ENCODE results near the gene TRIB2. TPM values are rescaled to one million over a fixed set of nuclear protein-coding genes. Genes with fewer than 3 reads are reported as not detected.
A peak's percentile ranks its signal among the peaks of the same experiment; 100 is the strongest.

The TRIB2 gene
- 10 to 100 TPM; 29.7 to 61.3 (median 40.6) TPM for total RNA-seq

DNA sequence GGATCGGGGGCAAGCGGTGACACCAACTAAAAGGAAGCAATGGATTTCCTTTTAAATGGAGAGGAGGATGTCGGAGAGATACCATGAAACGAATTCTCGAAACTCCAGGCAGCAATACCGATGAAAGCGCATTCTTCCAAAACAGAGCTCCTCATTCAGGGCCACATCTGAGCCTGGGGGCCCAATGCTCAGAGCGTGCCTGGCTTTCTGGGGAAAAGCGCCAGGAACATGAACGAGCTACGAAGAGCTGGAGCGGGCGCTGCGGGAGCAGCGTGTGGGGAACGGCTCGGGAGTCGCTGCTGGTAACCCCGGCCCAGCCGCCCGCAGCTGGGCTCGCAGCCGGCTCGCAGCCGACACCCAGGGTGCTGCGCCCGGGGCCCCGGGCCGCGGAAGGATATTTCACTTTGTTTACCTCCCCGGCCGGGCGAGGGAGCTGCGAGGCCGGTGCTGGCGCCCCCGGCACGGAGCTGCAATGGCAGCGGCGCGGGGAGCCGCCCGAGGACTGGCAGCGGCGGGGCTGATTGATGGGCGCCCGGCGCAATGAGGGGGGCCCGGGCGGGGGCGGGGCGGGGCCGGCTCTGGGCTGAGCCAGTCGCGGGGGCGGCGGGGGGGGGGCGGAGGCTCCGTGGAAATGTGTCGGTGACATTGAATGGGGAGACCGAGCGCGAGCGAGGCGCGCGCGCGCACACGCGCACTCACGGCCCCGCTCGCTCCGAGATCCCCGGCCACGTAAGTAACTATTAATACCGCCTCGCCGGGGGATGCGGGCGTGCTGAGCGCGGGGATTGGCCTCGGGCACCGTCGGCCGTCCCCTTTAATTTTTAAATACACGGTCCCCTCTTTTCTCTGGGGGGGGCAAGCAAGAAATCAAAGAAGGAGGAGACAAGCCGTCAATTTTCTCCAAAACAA lies at the start of gene TRIB2:
Gene TRIB2, plus strand, starts transcription at position 655 of the 909 bp plus-strand sequence. CDS start 1,372 bp downstream, outside the sequence.
- peaks cover 7% of the 10 kb centered on the region for H3K27me3 ChIP-seq
- peak within 1 kb of the TSS; percentile 90 for H3K27ac ChIP-seq
- peak; percentile 83 to 87 for DNase-seq (ENCODE audit: low spot score in 2 of 2)
- H3K4me3 ChIP-seq = peak within 1 kb of the TSS; percentile 65
- WGBS = 3% methylated on average over 21 of the region's 90 CpGs
- H3K9me3 ChIP-seq = no peaks in the 10 kb centered on the region
- H3K4me1 ChIP-seq = peaks cover 59% of the 10 kb centered on the region
- TF ChIP-seq CTCF (IDR thresholded peaks at IDR 0.05) = no peak
- TF ChIP-seq EP300 (IDR thresholded peaks at IDR 0.05) = no peak
- no peak for TF ChIP-seq POLR2A (IDR thresholded peaks at IDR 0.05)
- TF ChIP-seq POLR2AphosphoS5 (IDR thresholded peaks at IDR 0.05) = no peak
- H3K36me3 ChIP-seq = no peaks in the 10 kb centered on the region

- no peak overlapping the region for H3K27ac ChIP-seq
- TF ChIP-seq POLR2A (IDR thresholded peaks at IDR 0.05) = no peak
- no peak for TF ChIP-seq POLR2AphosphoS5 (IDR thresholded peaks at IDR 0.05)
- no peak for TF ChIP-seq EP300 (IDR thresholded peaks at IDR 0.05)
- TF ChIP-seq CTCF (IDR thresholded peaks at IDR 0.05) = no peak
- H3K4me1 ChIP-seq = no peaks in the 10 kb centered on the region
- H3K4me3 ChIP-seq = no peak overlapping the region
- no peak for DNase-seq (ENCODE audit: low spot score in 2 of 2)
- H3K36me3 ChIP-seq = no peaks in the 10 kb centered on the region
- WGBS = 46% methylated on average over 3 of the region's 3 CpGs
- H3K27me3 ChIP-seq = peaks cover 13% of the 10 kb centered on the region
- peaks cover 5% of the 10 kb centered on the region for H3K9me3 ChIP-seq
Measured at GRCh38 chr2:12669036-12669435, 47.7 kb upstream of the TRIB2 start.

- H3K9me3 ChIP-seq = no peaks in the 10 kb centered on the region
- 87% methylated on average over 8 of the region's 8 CpGs for WGBS
- no peak overlapping the region for H3K27ac ChIP-seq
- no peak overlapping the region for H3K4me3 ChIP-seq
- H3K4me1 ChIP-seq = no peaks in the 10 kb centered on the region
- DNase-seq (ENCODE audit: low spot score in 2 of 2) = no peak
- peaks cover 3% of the 10 kb centered on the region for H3K27me3 ChIP-seq
- H3K36me3 ChIP-seq = no peaks in the 10 kb centered on the region
- no peak for TF ChIP-seq EP300 (IDR thresholded peaks at IDR 0.05)
- no peak for TF ChIP-seq CTCF (IDR thresholded peaks at IDR 0.05)
- TF ChIP-seq POLR2AphosphoS5 (IDR thresholded peaks at IDR 0.05) = no peak
- TF ChIP-seq POLR2A (IDR thresholded peaks at IDR 0.05) = no peak
Measured at GRCh38 chr2:12672711-12673315, 43.9 kb upstream of the TRIB2 start.

DNA sequence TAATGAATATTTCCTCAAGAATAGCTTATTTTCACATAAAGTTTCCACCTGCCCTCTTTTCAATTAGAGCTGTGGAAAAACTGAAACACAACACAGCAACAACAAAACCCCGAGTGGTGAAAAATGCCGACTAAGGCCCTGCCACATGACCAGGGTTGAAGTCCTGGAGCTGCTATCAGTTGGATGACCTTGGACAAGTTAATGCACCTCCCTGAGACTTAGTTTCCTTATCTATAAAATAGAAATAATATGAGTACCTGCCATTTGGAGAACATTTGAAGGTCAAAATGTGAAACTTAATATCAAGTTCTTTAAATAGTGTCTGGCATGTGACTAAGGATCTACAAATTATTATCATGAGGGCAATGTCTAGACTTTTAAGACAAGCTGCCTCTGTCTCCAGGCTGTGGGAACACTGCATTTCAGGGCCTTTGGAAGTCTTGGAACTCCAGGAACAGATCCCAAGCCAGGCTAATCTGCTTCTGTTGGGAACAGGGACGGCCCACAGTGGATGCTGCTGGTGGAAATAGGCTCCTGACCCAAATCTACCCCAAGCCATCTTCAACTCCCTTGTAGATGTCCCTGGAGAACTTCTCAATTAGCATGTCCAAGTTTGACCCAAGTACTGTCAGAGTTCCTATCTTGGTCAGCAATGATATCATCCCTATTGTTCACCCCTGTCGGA lies 42.0 kb upstream of the TRIB2 start:
- Histone ChIP-seq H3K9me3 (no peaks in the 10 kb centered on the region), H3K27ac (no peak overlapping the region), H3K4me3 (no peak overlapping the region), H3K36me3 (no peaks in the 10 kb centered on the region), H3K27me3 (peaks cover 5% of the 10 kb centered on the region), H3K4me1 (no peaks in the 10 kb centered on the region)
- no peak for TF ChIP-seq POLR2AphosphoS5 (IDR thresholded peaks at IDR 0.05)
- TF ChIP-seq POLR2A (IDR thresholded peaks at IDR 0.05) = no peak
- TF ChIP-seq EP300 (IDR thresholded peaks at IDR 0.05) = no peak
- 80% methylated on average over 4 of the region's 4 CpGs for WGBS
- no peak for DNase-seq (ENCODE audit: low spot score in 2 of 2)

GRCh38 chr2:12675352-12675795 lies 41.4 kb upstream of the TRIB2 start:
- H3K27ac ChIP-seq = no peak overlapping the region
- WGBS = 84% methylated on average over 6 of the region's 7 CpGs
- no peak overlapping the region for H3K4me3 ChIP-seq
- H3K4me1 ChIP-seq = no peaks in the 10 kb centered on the region
- no peak for TF ChIP-seq EP300 (IDR thresholded peaks at IDR 0.05)
- no peak for TF ChIP-seq CTCF (IDR thresholded peaks at IDR 0.05)
- TF ChIP-seq POLR2AphosphoS5 (IDR thresholded peaks at IDR 0.05) = no peak
- TF ChIP-seq POLR2A (IDR thresholded peaks at IDR 0.05) = no peak
- H3K36me3 ChIP-seq = no peaks in the 10 kb centered on the region
- no peaks in the 10 kb centered on the region for H3K9me3 ChIP-seq
- peaks cover 5% of the 10 kb centered on the region for H3K27me3 ChIP-seq
- DNase-seq (ENCODE audit: low spot score in 2 of 2) = no peak
